ENCODE results near the gene IMPA2.
"Not testable (repeated sequence)": the region's sequence is repeated elsewhere in the genome, so short reads cannot be mapped to it uniquely, and the experiment has no call there.

Gene IMPA2

GRCh38 chr18:12027046-12027445 is 45.7 kb downstream of the IMPA2 start:
- no peak for DNase-seq (ENCODE audit: low read depth in 2 of 2, low spot score in 1 of 2)

- no peak for DNase-seq (ENCODE audit: low read depth in 2 of 2, low spot score in 1 of 2)
Observed at GRCh38 chr18:12027480-12027879, 46.2 kb downstream of the IMPA2 start.

GRCh38 chr18:12028040-12028628 is 46.8 kb downstream of the IMPA2 start:
- DNase-seq (ENCODE audit: low read depth in 2 of 2, low spot score in 1 of 2) = no peak

GRCh38 chr18:12028674-12029073 is 47.4 kb downstream of the IMPA2 start:
- DNase-seq (ENCODE audit: low read depth in 2 of 2, low spot score in 1 of 2) = no peak

GRCh38 chr18:12029786-12030584 is 48.7 kb downstream of the IMPA2 start:
- no peak for DNase-seq (ENCODE audit: low read depth in 2 of 2, low spot score in 1 of 2)

GRCh38 chr18:12030670-12031069 is 49.4 kb downstream of the IMPA2 start:
- DNase-seq (ENCODE audit: low read depth in 2 of 2, low spot score in 1 of 2) = no peak

- no peak for DNase-seq (ENCODE audit: low read depth in 2 of 2, low spot score in 1 of 2)
Observed at GRCh38 chr18:12031181-12031580, 49.9 kb downstream of the IMPA2 start.

- DNase-seq (ENCODE audit: low read depth in 2 of 2, low spot score in 1 of 2) = no peak
Observed at GRCh38 chr18:12031846-12032245, 50.5 kb downstream of the IMPA2 start.

GRCh38 chr18:12032786-12033642 is 51.7 kb downstream of the IMPA2 start:
- no peak for DNase-seq (ENCODE audit: low read depth in 2 of 2, low spot score in 1 of 2)

- DNase-seq (ENCODE audit: low read depth in 2 of 2, low spot score in 1 of 2) = no peak
Observed at GRCh38 chr18:12033643-12034025, 52.3 kb downstream of the IMPA2 start.

GRCh38 chr18:12034241-12035100 is 53.2 kb downstream of the IMPA2 start:
- no peak for DNase-seq (ENCODE audit: low read depth in 2 of 2, low spot score in 1 of 2)

- no peak for DNase-seq (ENCODE audit: low read depth in 2 of 2, low spot score in 1 of 2)
Observed at GRCh38 chr18:12035481-12035880, 54.2 kb downstream of the IMPA2 start.

GRCh38 chr18:12036201-12036751 is 55.0 kb downstream of the IMPA2 start:
- no peak for DNase-seq (ENCODE audit: low read depth in 2 of 2, low spot score in 1 of 2)

GRCh38 chr18:12038082-12038638 is 56.9 kb downstream of the IMPA2 start:
- no peak for DNase-seq (ENCODE audit: low read depth in 2 of 2, low spot score in 1 of 2)

GRCh38 chr18:12038639-12039539 is 57.6 kb downstream of the IMPA2 start:
- DNase-seq (ENCODE audit: low read depth in 2 of 2, low spot score in 1 of 2) = peak; percentile 42 to 48

- DNase-seq (ENCODE audit: low read depth in 2 of 2, low spot score in 1 of 2) = not testable (repeated sequence)
Observed at GRCh38 chr18:12039540-12039930, 58.2 kb downstream of the IMPA2 start.

GRCh38 chr18:12041561-12041960 is 60.3 kb downstream of the IMPA2 start:
- no peak for DNase-seq (ENCODE audit: low read depth in 2 of 2, low spot score in 1 of 2)

- no peak for DNase-seq (ENCODE audit: low read depth in 2 of 2, low spot score in 1 of 2)
Observed at GRCh38 chr18:12043811-12044210, 62.5 kb downstream of the IMPA2 start.

GRCh38 chr18:12044591-12044990 is 63.3 kb downstream of the IMPA2 start:
- no peak for DNase-seq (ENCODE audit: low read depth in 2 of 2, low spot score in 1 of 2)

All from stimulated activated CD8-positive, alpha-beta memory T cell treated with anti-CD3 and anti-CD28 coated beads, Interleukin-4, amount 100 ng/mL, for 4 hours (primary cell).